NCI-H526 (cell line): ENCODE data around the gene TGFBR2.
A peak's percentile ranks its signal among the peaks of the same experiment; 100 is the strongest.

Experiments used
- DNase-seq, 2 experiments: peaks; one replicate each; lab custom pipeline; 2025; lab: John Stamatoyannopoulos, UW

Gene TGFBR2

DNA sequence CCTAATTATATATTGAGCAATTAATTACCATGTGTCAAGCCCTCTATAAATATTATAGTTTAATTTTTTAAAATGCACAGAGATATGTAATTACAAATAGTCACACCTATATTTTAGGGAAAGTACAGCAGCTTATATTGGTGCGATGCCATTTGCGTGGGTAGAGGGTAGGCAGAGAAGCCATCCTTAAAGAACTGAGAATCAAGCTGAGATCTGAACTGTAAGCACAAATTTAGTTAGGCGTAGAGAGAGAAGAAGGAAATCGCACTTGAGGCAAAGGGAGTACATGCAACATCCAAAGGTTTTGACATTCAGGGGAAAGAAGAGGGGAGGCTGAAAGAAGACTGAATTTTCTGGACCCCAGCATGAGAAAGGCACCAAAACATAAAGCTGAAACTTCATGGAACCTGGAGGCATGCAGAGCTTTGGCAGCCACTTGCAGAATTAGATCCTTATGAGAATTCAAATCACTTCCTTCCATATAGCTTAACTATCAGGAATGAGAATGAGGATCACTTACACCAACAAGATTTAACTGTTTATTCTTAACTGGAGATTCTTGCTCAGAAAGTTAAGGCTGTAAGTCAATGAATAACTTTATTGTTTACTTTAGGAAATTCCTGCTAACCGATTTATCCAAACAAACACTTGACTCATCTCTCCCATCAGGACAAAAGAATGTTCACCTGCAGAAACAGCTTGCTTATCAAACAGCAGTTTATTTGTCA, 114.3 kb downstream of the TGFBR2 start:
- peak in 1 of 2 experiments; percentile 4 for DNase-seq

DNA sequence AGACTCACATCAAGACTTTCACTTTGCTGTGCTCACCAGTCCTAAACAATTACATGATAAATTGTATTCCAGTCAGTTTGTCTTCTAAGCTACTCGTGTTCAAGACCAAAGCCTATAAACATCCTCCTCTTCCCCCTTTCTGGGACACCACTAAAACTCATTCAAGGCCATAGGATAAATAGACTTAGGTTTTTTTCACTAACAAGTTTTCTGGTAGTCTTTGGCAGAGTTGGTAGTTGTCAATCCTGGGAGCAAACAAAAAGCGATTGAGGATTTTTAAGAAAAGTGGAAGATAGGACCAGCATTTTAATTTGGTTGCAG, 114.9 kb downstream of the TGFBR2 start:
- DNase-seq: no peak

DNA sequence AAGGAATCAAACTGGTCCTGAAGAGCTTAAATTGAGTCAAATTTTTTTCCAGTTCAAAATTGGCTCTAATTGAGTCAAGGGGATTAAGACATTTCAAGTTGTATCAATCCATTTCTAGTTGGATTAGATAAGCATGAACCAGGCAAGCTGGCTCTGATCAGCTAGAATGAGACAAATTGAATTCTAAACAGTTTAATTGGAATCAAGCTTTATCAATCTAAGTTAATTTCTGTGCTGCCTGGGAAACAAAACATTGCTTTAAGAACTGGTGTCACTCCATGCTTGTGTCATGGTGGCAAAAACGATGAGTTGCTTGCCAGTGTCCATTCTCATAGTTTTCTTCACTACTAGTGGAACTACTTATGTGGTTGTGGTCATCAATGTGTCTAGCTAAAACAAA, 116.8 kb downstream of the TGFBR2 start:
- no peak for DNase-seq

DNA sequence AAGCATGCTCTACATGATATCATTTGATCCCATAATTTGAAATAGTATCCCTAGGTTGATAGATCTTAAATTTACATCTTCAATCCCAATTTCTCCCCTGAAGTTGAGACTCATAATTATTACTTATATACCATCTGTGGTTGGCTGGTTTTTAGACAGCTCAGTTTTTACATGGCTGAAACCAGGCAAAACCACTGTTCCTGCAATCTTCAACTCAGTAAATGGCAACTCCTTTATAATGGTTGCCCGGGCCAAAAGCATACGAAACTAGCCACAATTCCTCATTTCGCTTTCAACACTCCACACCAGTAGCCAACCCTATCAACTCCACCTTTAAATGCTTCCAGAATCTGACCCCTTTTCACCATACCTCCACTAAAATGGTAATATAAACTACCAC, 118.5 kb downstream of the TGFBR2 start:
- DNase-seq: no peak

DNA sequence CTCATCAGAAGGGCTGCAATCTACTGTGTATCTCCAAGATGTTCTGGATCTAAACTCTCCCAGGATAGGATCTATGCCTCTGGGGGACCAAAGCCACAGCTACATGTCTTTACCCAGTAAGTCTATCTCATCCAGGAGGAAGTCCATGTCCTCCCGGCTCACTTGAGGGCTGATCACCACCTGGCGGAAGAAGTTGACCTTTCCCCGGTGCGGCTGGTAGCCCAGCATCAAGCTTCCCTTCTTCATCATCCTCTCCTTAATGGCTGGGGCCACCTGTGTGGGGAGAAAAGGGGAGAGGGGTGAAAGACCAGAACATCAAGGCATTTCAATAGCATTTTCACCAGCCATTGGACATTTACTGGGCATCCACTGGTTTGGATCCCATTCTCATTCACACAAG, 121.7 kb downstream of the TGFBR2 start:
- DNase-seq: no peak

DNA sequence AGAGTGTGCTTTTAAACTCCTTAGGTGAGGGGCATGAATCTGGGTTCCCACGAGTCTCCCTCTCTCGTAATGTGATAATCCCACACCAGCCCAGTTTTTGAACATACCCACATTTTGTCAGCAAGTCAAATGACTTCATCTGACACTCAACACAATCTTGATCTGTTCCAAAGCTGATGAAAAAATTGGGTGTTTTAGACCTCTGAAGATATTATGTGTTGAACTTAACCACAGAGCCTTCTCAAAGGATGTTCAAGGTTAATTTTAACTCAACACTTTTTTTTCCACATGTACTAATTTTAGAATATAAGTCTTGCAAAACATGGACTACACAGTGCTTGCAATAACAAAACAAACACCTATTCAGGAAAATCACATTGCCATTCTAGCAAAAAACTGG, 123.1 kb downstream of the TGFBR2 start:
- no peak for DNase-seq

DNA sequence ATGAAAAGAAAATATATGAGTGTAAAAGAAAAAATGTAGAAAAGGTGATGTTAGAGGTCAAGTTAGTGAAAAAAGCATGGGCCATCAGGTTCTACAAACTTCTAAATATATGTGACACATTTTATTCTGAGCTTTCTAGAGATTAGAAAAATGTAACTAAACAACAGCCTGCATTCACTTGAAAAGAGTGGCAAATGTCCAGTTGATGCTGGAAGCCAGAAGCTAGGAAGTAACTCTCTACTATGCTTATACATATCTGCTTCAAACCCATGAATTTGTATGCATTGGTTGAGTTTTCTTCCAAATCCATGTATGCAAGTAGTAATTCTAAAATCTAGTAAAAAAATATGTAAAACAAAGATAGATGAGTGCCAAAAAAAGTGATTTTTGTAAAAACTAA, 123.5 kb downstream of the TGFBR2 start:
- no peak for DNase-seq

DNA sequence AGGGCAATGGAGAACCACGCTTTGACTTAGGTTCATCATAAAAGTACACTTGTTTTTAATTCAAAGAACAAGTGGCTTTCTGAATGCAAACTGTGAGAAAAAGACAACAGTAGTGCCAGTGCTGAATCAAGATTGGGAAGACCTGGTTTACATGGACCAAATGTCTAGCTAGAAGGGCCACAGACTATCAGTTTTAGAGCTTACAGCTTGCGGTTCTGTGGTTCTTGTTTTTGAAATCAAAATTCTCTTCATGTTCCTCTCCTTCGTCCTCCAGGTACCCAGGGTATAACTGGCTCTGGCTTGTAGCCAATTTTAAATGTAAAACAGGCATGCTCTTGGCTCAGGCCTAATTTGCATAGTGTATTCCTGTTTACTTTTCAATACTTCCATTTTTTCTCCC, 124.6 kb downstream of the TGFBR2 start:
- peak in 1 of 2 experiments; percentile 56 for DNase-seq

DNA sequence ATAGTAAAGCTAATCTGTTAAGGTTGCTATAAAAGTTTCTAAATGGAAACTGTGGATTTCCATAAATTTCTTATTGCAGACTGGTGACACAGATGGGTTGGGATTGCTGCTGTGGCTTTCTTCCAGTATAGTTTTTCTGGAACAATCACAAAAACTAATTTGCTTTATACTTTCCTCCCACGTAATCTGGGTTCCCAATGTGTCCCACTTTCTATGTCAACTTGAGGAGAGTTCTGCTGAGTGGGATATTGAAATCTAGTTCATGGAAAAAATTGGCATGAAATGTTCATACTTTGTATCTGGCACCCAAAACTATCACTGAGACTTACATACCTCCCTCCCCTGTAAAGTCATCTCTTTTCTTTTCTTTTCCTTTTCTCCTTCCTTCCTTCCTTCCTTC, 126.8 kb downstream of the TGFBR2 start:
- no peak for DNase-seq

DNA sequence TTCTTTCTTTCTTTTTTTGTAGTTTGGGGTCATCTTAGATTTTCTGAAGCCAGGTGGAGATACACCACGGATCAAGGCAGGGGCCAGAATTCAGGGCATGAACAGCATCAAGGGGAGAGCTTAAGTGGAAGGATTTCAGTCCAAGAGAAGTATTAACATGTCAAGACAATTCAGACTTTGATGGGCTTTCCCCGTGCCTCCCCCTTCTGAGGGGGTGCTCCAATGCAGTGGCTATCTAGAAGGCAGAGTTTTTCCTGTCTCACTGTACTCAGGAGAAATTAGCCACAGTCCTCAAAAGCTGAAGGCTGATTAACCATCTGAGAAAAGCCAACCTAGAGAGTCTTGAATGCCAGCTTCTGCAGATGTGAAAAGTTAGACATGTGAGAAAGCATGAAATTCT, 127.3 kb downstream of the TGFBR2 start:
- DNase-seq: no peak

DNA sequence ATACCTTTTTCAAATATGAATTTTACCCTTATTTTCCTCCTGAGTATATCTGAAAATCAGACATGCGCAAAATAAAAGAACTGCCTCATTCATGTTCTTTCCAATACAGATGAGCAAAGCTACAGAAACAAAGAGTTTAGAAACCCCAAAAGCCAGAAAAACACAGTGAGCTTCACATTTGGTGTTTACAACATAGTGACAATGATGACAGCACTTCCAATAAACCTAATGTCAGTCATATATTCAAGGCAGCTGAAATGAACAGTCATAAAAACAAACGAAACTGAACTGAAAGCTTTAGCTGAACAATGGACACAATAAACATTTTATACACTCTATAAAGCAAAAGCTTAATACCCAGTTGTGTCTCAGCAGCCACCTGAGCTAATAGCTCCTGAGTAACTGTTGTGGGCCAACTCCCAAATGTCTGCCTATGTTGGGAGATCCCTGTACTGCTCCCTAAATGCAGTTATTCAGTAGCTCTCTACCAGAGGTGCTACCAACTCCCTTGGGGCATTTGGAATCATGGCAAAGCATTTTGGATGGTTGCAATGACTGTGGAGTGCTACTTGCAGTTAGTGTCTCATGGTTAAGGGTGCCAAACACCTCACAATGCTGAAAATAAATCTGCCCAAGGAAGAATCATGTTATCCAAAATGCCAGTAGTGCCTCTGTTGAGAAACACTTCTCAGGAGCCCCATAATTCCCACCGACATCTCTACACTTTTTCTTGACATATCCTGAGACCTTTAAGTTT, 131.5 kb downstream of the TGFBR2 start:
- no peak for DNase-seq

DNA sequence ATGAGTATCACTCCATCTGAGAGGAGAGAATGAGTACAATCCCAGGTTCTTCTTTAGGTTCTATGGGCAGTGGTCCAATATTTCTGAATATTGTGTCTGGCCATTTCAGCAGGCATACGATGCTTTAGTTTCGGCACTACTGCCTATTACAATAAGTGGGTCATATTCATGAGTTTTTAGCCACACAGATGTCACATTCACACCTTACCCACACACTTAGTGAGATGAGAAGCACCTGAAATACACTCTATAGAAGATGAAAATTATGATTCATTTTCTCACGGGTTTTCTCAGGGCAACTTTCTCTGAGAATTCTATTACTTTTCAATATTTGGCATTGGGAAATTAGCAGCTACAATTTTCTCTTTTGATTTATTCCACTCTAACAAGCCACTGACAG, 132.2 kb downstream of the TGFBR2 start:
- DNase-seq: no peak

DNA sequence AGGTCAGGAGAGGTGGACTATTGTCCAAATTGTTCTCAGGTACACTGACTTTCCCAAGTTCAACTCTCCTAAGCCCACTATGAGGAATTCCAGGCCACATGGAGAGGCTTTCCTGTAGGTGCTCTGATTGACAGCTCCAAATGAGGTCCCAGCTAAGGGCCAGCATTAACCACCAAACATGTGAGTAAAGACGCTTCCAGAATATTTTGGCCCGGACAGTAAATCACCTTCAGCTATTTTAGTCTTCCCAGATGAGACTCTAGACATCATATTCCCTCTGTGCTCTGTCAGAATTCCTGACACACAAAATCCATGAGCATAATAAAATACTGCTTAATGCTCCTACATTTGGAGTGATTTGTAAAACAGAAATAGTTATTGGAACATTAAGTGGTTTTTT, 135.5 kb downstream of the TGFBR2 start:
- no peak for DNase-seq

DNA sequence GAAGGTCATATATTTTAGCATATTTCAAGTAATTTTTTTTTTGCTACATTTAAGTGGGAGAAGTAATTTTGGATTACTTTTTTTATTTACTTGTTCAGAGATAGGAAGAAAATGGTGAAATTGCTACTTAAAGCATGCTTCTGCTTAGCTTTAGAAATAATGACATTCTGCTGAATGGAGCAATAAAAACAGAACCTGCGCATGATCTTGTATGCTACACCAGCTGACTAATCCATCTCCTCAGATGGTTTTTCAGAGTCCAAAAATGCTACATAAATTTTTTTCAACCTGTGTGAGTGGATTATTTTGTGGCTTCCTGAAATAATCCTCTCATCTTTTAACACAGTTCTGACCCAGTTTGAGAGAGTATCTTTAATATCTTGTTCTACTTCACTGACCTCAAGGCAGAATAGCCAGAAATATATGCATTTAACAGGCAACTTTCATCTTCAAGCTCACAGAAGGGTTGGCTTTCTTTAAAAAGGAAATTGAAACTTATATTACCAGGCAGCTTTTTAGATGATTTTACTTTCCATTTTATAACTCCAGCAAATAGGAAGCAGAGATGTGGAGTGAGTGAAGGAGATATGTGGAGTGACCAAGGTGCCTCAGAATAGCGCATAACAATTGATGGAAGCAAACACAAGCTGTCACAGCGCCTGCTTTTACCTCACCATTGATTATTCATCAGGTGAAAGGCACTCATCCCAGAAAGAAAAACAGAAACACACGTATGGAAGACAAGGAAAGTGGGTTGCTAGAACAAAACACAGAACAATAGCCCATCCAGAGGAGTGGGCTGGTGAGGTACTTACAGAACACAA, 136.6 kb downstream of the TGFBR2 start:
- no peak for DNase-seq
